ENCODE data around the gene PPP1R17. TPM values are rescaled to one million over a fixed set of nuclear protein-coding genes. Genes with fewer than 3 reads are reported as not detected.

The PPP1R17 gene
- total and polyA plus RNA-seq, 2 of the 13 experiments (the other 11 are each of a cell fraction or from before 2014, with no cell fraction given), result not detected

DNA sequence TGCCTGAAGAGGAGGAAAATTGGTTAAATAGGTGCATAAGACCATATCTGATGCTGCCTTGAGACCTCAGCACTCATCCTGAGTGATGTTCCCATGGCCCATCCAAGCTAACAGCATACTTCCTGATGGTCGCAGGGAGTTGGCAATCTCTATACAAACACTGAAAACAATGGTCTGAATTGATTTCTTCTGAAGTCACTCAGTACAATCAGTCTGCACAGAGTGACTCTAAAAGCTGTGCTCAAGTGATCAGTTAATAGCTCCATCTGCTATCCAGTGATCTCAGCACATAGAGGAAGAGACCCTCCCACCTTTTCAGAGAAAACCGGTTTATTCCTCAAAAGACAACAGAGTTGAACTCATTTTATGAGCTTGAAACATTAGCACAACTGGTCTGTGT is 3.9 kb downstream of the PPP1R17 start (continued):
- TF ChIP-seq, protein P1, sequence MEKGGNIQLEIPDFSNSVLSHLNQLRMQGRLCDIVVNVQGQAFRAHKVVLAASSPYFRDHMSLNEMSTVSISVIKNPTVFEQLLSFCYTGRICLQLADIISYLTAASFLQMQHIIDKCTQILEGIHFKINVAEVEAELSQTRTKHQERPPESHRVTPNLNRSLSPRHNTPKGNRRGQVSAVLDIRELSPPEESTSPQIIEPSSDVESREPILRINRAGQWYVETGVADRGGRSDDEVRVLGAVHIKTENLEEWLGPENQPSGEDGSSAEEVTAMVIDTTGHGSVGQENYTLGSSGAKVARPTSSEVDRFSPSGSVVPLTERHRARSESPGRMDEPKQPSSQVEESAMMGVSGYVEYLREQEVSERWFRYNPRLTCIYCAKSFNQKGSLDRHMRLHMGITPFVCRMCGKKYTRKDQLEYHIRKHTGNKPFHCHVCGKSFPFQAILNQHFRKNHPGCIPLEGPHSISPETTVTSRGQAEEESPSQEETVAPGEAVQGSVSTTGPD (CRISPR knock-in tag; IDR thresholded peaks at IDR 0.05), result no peak
- TF ChIP-seq, protein P2, sequence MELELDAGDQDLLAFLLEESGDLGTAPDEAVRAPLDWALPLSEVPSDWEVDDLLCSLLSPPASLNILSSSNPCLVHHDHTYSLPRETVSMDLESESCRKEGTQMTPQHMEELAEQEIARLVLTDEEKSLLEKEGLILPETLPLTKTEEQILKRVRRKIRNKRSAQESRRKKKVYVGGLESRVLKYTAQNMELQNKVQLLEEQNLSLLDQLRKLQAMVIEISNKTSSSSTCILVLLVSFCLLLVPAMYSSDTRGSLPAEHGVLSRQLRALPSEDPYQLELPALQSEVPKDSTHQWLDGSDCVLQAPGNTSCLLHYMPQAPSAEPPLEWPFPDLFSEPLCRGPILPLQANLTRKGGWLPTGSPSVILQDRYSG (CRISPR knock-in tag; IDR thresholded peaks at IDR 0.05), result no peak

DNA sequence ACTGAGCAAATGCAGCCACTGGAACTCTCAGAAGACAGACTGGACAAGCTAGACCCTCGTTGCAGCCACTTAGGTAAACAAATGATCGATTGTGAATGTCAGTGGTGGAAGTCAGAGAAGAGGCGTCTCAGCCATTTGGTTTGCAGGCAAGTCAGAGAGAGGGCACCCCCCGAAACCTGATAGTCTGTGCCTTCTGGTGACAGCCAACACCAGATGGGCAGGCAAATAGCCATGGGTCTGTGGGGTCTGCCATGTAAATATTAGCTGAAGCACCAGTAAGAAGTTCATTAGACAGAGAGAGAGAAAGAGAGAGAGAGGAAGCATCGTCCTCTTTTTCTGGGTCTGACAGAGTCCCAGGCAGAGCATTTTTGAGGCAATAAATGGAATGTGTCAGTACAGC is 5.4 kb downstream of the PPP1R17 start:
- H3K4me1 ChIP-seq (ENCODE audit: insufficient read depth, low read length), result no peaks in the 10 kb centered on the region

More for the DNA sequence above, 5.4 kb downstream of the PPP1R17 start:
- FAIRE-seq (no peak), DNase-seq (ENCODE audit: low spot score) (no peak), ATAC-seq (no peak)
- Histone ChIP-seq H3K4me3 (replicated peaks in 1 of 3; ENCODE audit: insufficient read depth in 1 of 3, low read depth in 2 of 3, low read length in 3 of 3) (no peak overlapping the region), H3K4me2 (ENCODE audit: low read depth, low read length) (no peak overlapping the region), H4K20me1 (ENCODE audit: insufficient read depth, low read length) (no peaks in the 10 kb centered on the region), H3K36me3 (replicated peaks in 1 of 2; ENCODE audit: control insufficient read depth in 1 of 2, insufficient read depth in 2 of 2, low read length in 2 of 2) (no peaks in the 10 kb centered on the region), H2AFZ (ENCODE audit: low read length) (no peak overlapping the region), H3K79me2 (ENCODE audit: insufficient read depth, low read length) (no peaks in the 10 kb centered on the region), H3K27me3 (ENCODE audit: control insufficient read depth in 1 of 2, insufficient read depth in 2 of 2, low read length in 2 of 2) (no peaks in the 10 kb centered on the region; a peak in 1 of 5 replicates), H3K9me3 (ENCODE audit: low read length) (no peaks in the 10 kb centered on the region), H3K9ac (ENCODE audit: insufficient read depth, low read depth, low read length) (no peak overlapping the region), H3K27ac (ENCODE audit: extremely low read length, insufficient read depth, low read length) (no peak overlapping the region)
- ChIA-PET POLR2A (no interaction called here), CTCF (ENCODE audit: low intra/inter-chr PET ratio, low total read pairs) (no interaction called here)
- TF ChIP-seq, protein P3, sequence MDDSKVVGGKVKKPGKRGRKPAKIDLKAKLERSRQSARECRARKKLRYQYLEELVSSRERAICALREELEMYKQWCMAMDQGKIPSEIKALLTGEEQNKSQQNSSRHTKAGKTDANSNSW (CRISPR knock-in tag; IDR thresholded peaks at IDR 0.05; ENCODE audit: borderline replicate concordance), result no peak
- TF ChIP-seq, protein P4, sequence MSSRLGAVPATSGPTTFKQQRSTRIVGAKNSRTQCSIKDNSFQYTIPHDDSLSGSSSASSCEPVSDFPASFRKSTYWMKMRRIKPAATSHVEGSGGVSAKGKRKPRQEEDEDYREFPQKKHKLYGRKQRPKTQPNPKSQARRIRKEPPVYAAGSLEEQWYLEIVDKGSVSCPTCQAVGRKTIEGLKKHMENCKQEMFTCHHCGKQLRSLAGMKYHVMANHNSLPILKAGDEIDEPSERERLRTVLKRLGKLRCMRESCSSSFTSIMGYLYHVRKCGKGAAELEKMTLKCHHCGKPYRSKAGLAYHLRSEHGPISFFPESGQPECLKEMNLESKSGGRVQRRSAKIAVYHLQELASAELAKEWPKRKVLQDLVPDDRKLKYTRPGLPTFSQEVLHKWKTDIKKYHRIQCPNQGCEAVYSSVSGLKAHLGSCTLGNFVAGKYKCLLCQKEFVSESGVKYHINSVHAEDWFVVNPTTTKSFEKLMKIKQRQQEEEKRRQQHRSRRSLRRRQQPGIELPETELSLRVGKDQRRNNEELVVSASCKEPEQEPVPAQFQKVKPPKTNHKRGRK (CRISPR knock-in tag; IDR thresholded peaks at IDR 0.05), result no peak
- TF ChIP-seq FOXA3 (CRISPR knock-in tag; IDR thresholded peaks at IDR 0.05) (no peak), ZNF20 (CRISPR knock-in tag; IDR thresholded peaks at IDR 0.05) (no peak), ZNF776 (CRISPR knock-in tag; IDR thresholded peaks at IDR 0.05) (no peak), ZNF232 (CRISPR knock-in tag; IDR thresholded peaks at IDR 0.05; ENCODE audit: borderline replicate concordance) (no peak), ZNF552 (CRISPR knock-in tag; IDR thresholded peaks at IDR 0.05; ENCODE audit: borderline replicate concordance) (no peak), ZNF251 (CRISPR knock-in tag; IDR thresholded peaks at IDR 0.05) (no peak), ZNF24 (IDR thresholded peaks at IDR 0.05) (no peak), ZNF333 (CRISPR knock-in tag; IDR thresholded peaks at IDR 0.05; ENCODE audit: borderline replicate concordance) (no peak), FOSL2 (CRISPR knock-in tag; IDR thresholded peaks at IDR 0.05) (no peak), RELA (CRISPR knock-in tag; IDR thresholded peaks at IDR 0.05) (no peak), ZSCAN12 (CRISPR knock-in tag; IDR thresholded peaks at IDR 0.05) (no peak), MBNL3 (CRISPR knock-in tag; conservative IDR thresholded peaks at IDR 0.05) (no peak), ZNF33B (CRISPR knock-in tag; IDR thresholded peaks at IDR 0.05) (no peak)
- intact Hi-C loops (cut with micrococcal nuclease; ENCODE audit: unreplicated experiment), result no loop called here
- WGBS (ENCODE audit: low lambda C conversion rate), result 0% methylated on average over 5 of the region's 5 CpGs
- no TSS peak for BruUV-seq (replicated peaks)
- in situ Hi-C loops (cut with HindIII; ENCODE audit: extremely low pct_ligation_motif_present, low pct_unique_long_range_greater_than_20kb), result no loop called here
